GM21515 (cell line): ENCODE results near the gene HTR1B.

Experiments used
- ATAC-seq: cut with Tn5 transposase; IDR thresholded peaks from one replicate; pipeline ENCODE4 v1.9.1; 2021; ENCODE audit not compliant: unreplicated experiment

The HTR1B gene

GRCh38 chr6:77463308-77463860 is at the start of gene HTR1B:
TSS of gene HTR1B (minus strand) at chr6:77463491. CDS start at chr6:77463403, 88 bp downstream.
- no peak for ATAC-seq

- no peak for ATAC-seq
Observed at GRCh38 chr6:77512554-77512953, 49.3 kb upstream of the HTR1B start.

GRCh38 chr6:77511860-77512259 is 48.6 kb upstream of the HTR1B start:
- ATAC-seq = no peak

GRCh38 chr6:77502981-77503380 is 39.7 kb upstream of the HTR1B start:
- no peak for ATAC-seq

- ATAC-seq = no peak
Observed at GRCh38 chr6:77492530-77492929, 29.2 kb upstream of the HTR1B start.

- ATAC-seq = no peak
Observed at GRCh38 chr6:77487808-77488425, 24.6 kb upstream of the HTR1B start.

- no peak for ATAC-seq
Observed at GRCh38 chr6:77482981-77483380, 19.7 kb upstream of the HTR1B start.

GRCh38 chr6:77474973-77475372 is 11.7 kb upstream of the HTR1B start:
- ATAC-seq = no peak

- ATAC-seq = no peak
Observed at GRCh38 chr6:77474286-77474956, 11.1 kb upstream of the HTR1B start.

- ATAC-seq = no peak
Observed at GRCh38 chr6:77470983-77471382, 7.7 kb upstream of the HTR1B start.

- ATAC-seq = no peak
Observed at GRCh38 chr6:77468939-77469338, 5.6 kb upstream of the HTR1B start.

- peak; percentile 80 for ATAC-seq
Observed at GRCh38 chr6:77466451-77467437, 3.5 kb upstream of the HTR1B start.

GRCh38 chr6:77466055-77466450 is 2.8 kb upstream of the HTR1B start:
- ATAC-seq = peak; percentile 87

- ATAC-seq = no peak
Observed at GRCh38 chr6:77464495-77464867, 1.2 kb upstream of the HTR1B start.

GRCh38 chr6:77463861-77464494 is 687 bp upstream of the HTR1B start:
- ATAC-seq = no peak

- no peak for ATAC-seq
Observed at GRCh38 chr6:77462359-77463307, 658 bp downstream of the HTR1B start.

- ATAC-seq = no peak
Observed at GRCh38 chr6:77461796-77462195, 1.5 kb downstream of the HTR1B start.

- no peak for ATAC-seq
Observed at GRCh38 chr6:77458421-77458820, 4.9 kb downstream of the HTR1B start.

GRCh38 chr6:77457720-77458349 is 5.5 kb downstream of the HTR1B start:
- ATAC-seq = peak; percentile 80
